GM23248 (cell line): ENCODE measurements around the gene PTPN6. TPM values are rescaled to one million over a fixed set of nuclear protein-coding genes. Genes with fewer than 3 reads are reported as not detected.

Experiments used
- DNase-seq: peaks from one replicate; pipeline ENCODE4 v3.0.0-alpha.2; 2015
- H2AFZ ChIP-seq: fragments of 200-600 bp; sonication (generic); 2 replicates; pipeline ENCODE4 v1.6.1; 2016; ENCODE audit warnings: antibody characterized with exemption
- H3F3A ChIP-seq: fragments of 200-600 bp; sonication (generic); 2 replicates; pipeline ENCODE4 v1.6.1; 2016; ENCODE audit warnings: mild to moderate bottlenecking, antibody characterized with exemption, mixed run types; ENCODE audit not compliant: insufficient read depth
- H3K27ac ChIP-seq: fragments of 200-600 bp; sonication (generic); 2 replicates; pipeline ENCODE4 v1.5.1; 2016; ENCODE audit warnings: mild to moderate bottlenecking
- H3K27me3 ChIP-seq: fragments of 200-600 bp; sonication (generic); replicated peaks from 2 replicates; pipeline ENCODE4 v1.6.1; 2016; ENCODE audit warnings: mild to moderate bottlenecking; ENCODE audit not compliant: insufficient read depth
- H3K36me3 ChIP-seq: fragments of 200-600 bp; sonication (generic); 2 replicates; pipeline ENCODE4 v1.6.1; 2016; ENCODE audit warnings: low read depth, mild to moderate bottlenecking
- H3K4me1 ChIP-seq: fragments of 200-600 bp; sonication (generic); 2 replicates; pipeline ENCODE4 v1.6.1; 2016; ENCODE audit warnings: mild to moderate bottlenecking; ENCODE audit not compliant: insufficient read depth
- H3K4me2 ChIP-seq: fragments of 200-600 bp; sonication (generic); one replicate; pipeline ENCODE4 v1.6.1; 2016; ENCODE audit warnings: mild to moderate bottlenecking; ENCODE audit not compliant: unreplicated experiment
- H3K4me3 ChIP-seq: fragments of 200-600 bp; sonication (generic); 2 replicates; pipeline ENCODE4 v1.5.1; 2016; ENCODE audit warnings: mild to moderate bottlenecking
- H3K79me2 ChIP-seq: fragments of 200-600 bp; sonication (generic); 2 replicates; pipeline ENCODE4 v1.6.1; 2016; ENCODE audit warnings: mild to moderate bottlenecking; ENCODE audit not compliant: insufficient read depth
- H3K9ac ChIP-seq: fragments of 200-600 bp; sonication (generic); 2 replicates; pipeline ENCODE4 v1.6.1; 2016; ENCODE audit warnings: mild to moderate bottlenecking
- H3K9me2 ChIP-seq: fragments of 200-600 bp; sonication (generic); 2 replicates; pipeline ENCODE4 v1.6.1; 2016; ENCODE audit warnings: mixed run types, mild to moderate bottlenecking, moderate library complexity; ENCODE audit not compliant: insufficient read depth
- H3K9me3 ChIP-seq: fragments of 200-600 bp; sonication (generic); one replicate; pipeline ENCODE4 v1.6.1; 2017; ENCODE audit warnings: low read depth
- H4K20me1 ChIP-seq: fragments of 200-600 bp; sonication (generic); 2 replicates; pipeline ENCODE4 v1.6.0; 2016; ENCODE audit not compliant: insufficient read depth
- EZH2 ChIP-seq: fragments of 200-600 bp; sonication (generic); IDR thresholded peaks from 2 replicates; pipeline ENCODE4 v1.6.1; 2018; ENCODE audit warnings: antibody characterized with exemption, mild to moderate bottlenecking; ENCODE audit not compliant: insufficient read depth, poor library complexity, severe bottlenecking
- EZH2phosphoT487 ChIP-seq: fragments of 200-600 bp; sonication (generic); IDR thresholded peaks from 2 replicates; pipeline ENCODE4 v1.6.1; 2018; ENCODE audit warnings: antibody characterized with exemption, moderate library complexity, mild to moderate bottlenecking, low read depth; ENCODE audit not compliant: insufficient read depth
- WGBS, 2 experiments: methylation state at CpG; one replicate each; pipeline ENCODE4 v1.1.6; 2015 to 2017; ENCODE audit warnings: low lambda C conversion rate in 2 of 2, low coverage in 1 of 2; ENCODE audit errors: missing lambda C conversion rate in 2 of 2; 5-methylcytosine and 5-hydroxymethylcytosine counted together
- in situ Hi-C: fragments of 300-500 bp; cut with MboI; formaldehyde crosslinking; loops from 2 replicates; pipeline ENCODE4 v1.15.0; 2020
- polyA plus RNA-seq: library from polyadenylated mRNA; unstranded; fragments of >200 nt; fragmentation: Nextera tagmentation; extraction: Ambion mirVana; gene quantifications from 2 replicates; pipeline ENCODE4 v1.2.1, GENCODE V29; 2016
- total RNA-seq: library from RNA; depleted of rRNA; stranded (reverse); fragments of >200 nt; shearing (Covaris generic); gene quantifications from 2 replicates; pipeline ENCODE4 v1.2.3, GENCODE V29; 2014

Gene PTPN6
- total and polyA plus RNA-seq, 2 experiments from 2014 or later: 0.21 TPM; not detected in 1

- Histone ChIP-seq H3K4me2 (peak within 1 kb of the TSS; percentile 99), H3K4me1 (peaks cover 44% of the 10 kb centered on the region), H3F3A (peaks cover 45% of the 10 kb centered on the region), H2AFZ (peak within 1 kb of the TSS; percentile 86), H3K9me2 (no peaks in the 10 kb centered on the region), H3K9me3 (no peaks in the 10 kb centered on the region), H3K9ac (peak within 1 kb of the TSS; percentile 96), H3K27ac (peak within 1 kb of the TSS; percentile 85), H3K79me2 (peaks cover 54% of the 10 kb centered on the region), H3K27me3 (no peaks in the 10 kb centered on the region), H4K20me1 (peaks cover 10% of the 10 kb centered on the region; the same call in 1 of the 2 replicates), H3K4me3 (peak within 1 kb of the TSS; percentile 99), H3K36me3 (0 out of 2 replicates have a peak, but pooled peaks cover 6% of the 10 kb centered on the region)
- 1% methylated on average over 17 to 63 of the region's 66 CpGs for WGBS, 2 experiments
- DNase-seq: peak; percentile 76
- in situ Hi-C loops: no loop called here
- TF ChIP-seq EZH2phosphoT487 (no peak), EZH2 (no peak)
These were observed 23.7 kb upstream of the PTPN6 start, which contains the start of gene ATN1 for GRCh38 chr12:6927379-6928021. Gene ATN1, plus strand, starts transcription at chr12:6927959. Its CDS starts 6,043 bp downstream, at chr12:6934002.

- Histone ChIP-seq H2AFZ (0 out of 2 replicates have a peak overlapping the region, but pooled peaks have one; percentile 34), H3F3A (peaks cover 52% of the 10 kb centered on the region), H3K36me3 (0 out of 2 replicates have a peak, but pooled peaks cover 6% of the 10 kb centered on the region), H3K9ac (peak overlapping the region; percentile 96), H3K9me3 (no peaks in the 10 kb centered on the region), H3K27ac (peak overlapping the region; percentile 56), H3K4me1 (peaks cover 44% of the 10 kb centered on the region), H3K27me3 (no peaks in the 10 kb centered on the region), H3K4me2 (peak overlapping the region; percentile 95), H3K79me2 (peaks cover 61% of the 10 kb centered on the region), H3K4me3 (peak overlapping the region; percentile 99), H3K9me2 (no peaks in the 10 kb centered on the region), H4K20me1 (peaks cover 10% of the 10 kb centered on the region; the same call in 1 of the 2 replicates)
- WGBS, 2 experiments: 0 to 1% methylated on average over 2 to 49 of the region's 79 CpGs
- DNase-seq: peak; percentile 48
- in situ Hi-C loops: no loop called here
- TF ChIP-seq EZH2 (no peak), EZH2phosphoT487 (no peak)
These were observed 23.0 kb upstream of the PTPN6 start for GRCh38 chr12:6928022-6928702.

- 0 out of 2 replicates have a peak, but pooled peaks cover 6% of the 10 kb centered on the region for H3K36me3 ChIP-seq
- in situ Hi-C loops: no loop called here
- H3K4me1 ChIP-seq: peaks cover 48% of the 10 kb centered on the region
- H3K9ac ChIP-seq: peak overlapping the region; percentile 96
- H3K4me2 ChIP-seq: peak overlapping the region; percentile 95
- 0 out of 2 replicates have a peak overlapping the region, but pooled peaks have one; percentile 34 for H2AFZ ChIP-seq
- H3K9me3 ChIP-seq: no peaks in the 10 kb centered on the region
- H3K79me2 ChIP-seq: peaks cover 68% of the 10 kb centered on the region
- H3K9me2 ChIP-seq: no peaks in the 10 kb centered on the region
- WGBS, 2 experiments: 1% methylated on average over 18 to 19 of the region's 19 CpGs
- TF ChIP-seq EZH2phosphoT487 (no peak), EZH2 (no peak)
- H3K27me3 ChIP-seq: no peaks in the 10 kb centered on the region
- peak overlapping the region; percentile 56 for H3K27ac ChIP-seq
- H4K20me1 ChIP-seq: peaks cover 14% of the 10 kb centered on the region; the same call in 1 of the 2 replicates
- peak; percentile 45 for DNase-seq
- peaks cover 57% of the 10 kb centered on the region for H3F3A ChIP-seq
- H3K4me3 ChIP-seq: peak overlapping the region; percentile 99
These were observed 22.3 kb upstream of the PTPN6 start for GRCh38 chr12:6928703-6929407.
